GM12878 (cell line): ENCODE data around the gene USF1. TPM values are rescaled to one million over a fixed set of nuclear protein-coding genes. Genes with fewer than 3 reads are reported as not detected.

Experiments
- ATF7 ChIP-seq: fragments of 450-650 bp; IDR thresholded peaks from 2 replicates; pipeline ENCODE4 v1.6.1; 2016; ENCODE audit warnings: low read depth, mild to moderate bottlenecking
- BACH1 ChIP-seq: fragments of 450-650 bp; IDR thresholded peaks from 2 replicates; pipeline ENCODE4 v1.6.1; 2017; ENCODE audit warnings: mild to moderate bottlenecking, borderline replicate concordance
- BMI1 ChIP-seq: fragments of 450-650 bp; IDR thresholded peaks from 2 replicates; pipeline ENCODE4 v1.6.1; 2016; ENCODE audit warnings: mild to moderate bottlenecking, moderate library complexity, borderline replicate concordance
- CBX3 ChIP-seq: fragments of 200-600 bp; sonication (generic); IDR thresholded peaks from 2 replicates; pipeline ENCODE4 v1.6.1; 2016; ENCODE audit warnings: low read depth, borderline replicate concordance
- IRF4 ChIP-seq: IDR thresholded peaks from 2 replicates; pipeline ENCODE4 v1.6.1; 2011; ENCODE audit warnings: low read depth, low read length
- JUND ChIP-seq: IDR thresholded peaks from 2 replicates; pipeline ENCODE4 v1.6.1; 2012; ENCODE audit warnings: low read depth, mild to moderate bottlenecking, low read length, improper control_type of control experiment, moderate library complexity
- KAT2A ChIP-seq: conservative IDR thresholded peaks from 2 replicates; pipeline ENCODE4 v1.6.1; 2011; ENCODE audit warnings: low read depth, low read length; ENCODE audit not compliant: control insufficient read depth
- KLF5 ChIP-seq: fragments of 450-650 bp; IDR thresholded peaks from 2 replicates; pipeline ENCODE4 v1.6.1; 2014; ENCODE audit warnings: mild to moderate bottlenecking; ENCODE audit not compliant: partially characterized antibody
- MYB ChIP-seq: fragments of 150-350 bp; IDR thresholded peaks from 2 replicates; pipeline ENCODE4 v1.6.1; 2014; ENCODE audit warnings: mild to moderate bottlenecking, low read depth, low read length, borderline replicate concordance
- NFYB ChIP-seq: IDR thresholded peaks from 2 replicates; pipeline ENCODE4 v1.6.1; 2011; ENCODE audit warnings: low read depth, mild to moderate bottlenecking, low read length, improper control_type of control experiment, moderate library complexity; ENCODE audit not compliant: insufficient read depth
- PML ChIP-seq: IDR thresholded peaks from 2 replicates; pipeline ENCODE4 v1.6.1; 2012; ENCODE audit warnings: low read length, inconsistent platforms
- POLR2AphosphoS5 ChIP-seq: IDR thresholded peaks from 2 replicates; pipeline ENCODE4 v1.6.1; 2011; ENCODE audit warnings: mild to moderate bottlenecking, low read length, inconsistent platforms
- POU2F2 ChIP-seq: IDR thresholded peaks from 3 replicates; pipeline ENCODE4 v1.6.1; 2011; ENCODE audit warnings: low read depth, mild to moderate bottlenecking, low read length, borderline replicate concordance
- SMAD1 ChIP-seq: fragments of 450-650 bp; IDR thresholded peaks from 2 replicates; pipeline ENCODE4 v1.6.1; 2018; ENCODE audit warnings: mild to moderate bottlenecking, low read depth; ENCODE audit not compliant: partially characterized antibody
- STAT3 ChIP-seq: IDR thresholded peaks from 2 replicates; pipeline ENCODE4 v1.6.1; 2011; ENCODE audit warnings: low read depth, low read length, improper control_type of control experiment
- SUZ12 ChIP-seq: fragments of 200-600 bp; sonication (generic); IDR thresholded peaks from one replicate; pipeline ENCODE4 v1.6.1; 2018; ENCODE audit warnings: antibody characterized with exemption, mild to moderate bottlenecking; ENCODE audit not compliant: unreplicated experiment
- ZNF384 ChIP-seq: IDR thresholded peaks from 2 replicates; pipeline ENCODE4 v1.6.1; 2012; ENCODE audit warnings: low read depth, mild to moderate bottlenecking, low read length, improper control_type of control experiment, borderline replicate concordance
- polyA plus RNA-seq, 11 experiments: library from polyadenylated mRNA; depleted of rRNA in 4 of 11; unstranded in 6 of 11; stranded (reverse) in 5 of 11; fragments of >200 nt; fragmentation: Nextera tagmentation in 4 of 11; fragmentation: Illumina TruSeq in 1 of 11; extraction: Ambion mirVana in 4 of 11; extraction: Trizol in 1 of 11; gene quantifications; 1 replicate in 1 of 11; 2 replicates in 10 of 11; pipeline versions ENCODE4 v1.2.1 to v1.2.3, GENCODE V29; 2011 to 2016; ENCODE audit warnings: inconsistent platforms in 2 of 11, missing spikeins in 2 of 11, low read depth in 1 of 11
- total RNA-seq, 4 experiments: library from RNA; depleted of rRNA in 3 of 4; stranded (reverse); fragments of >200 nt in 3 of 4; fragmentation: Illumina TruSeq in 1 of 4; extraction: Trizol in 1 of 4; gene quantifications; 2 replicates each; pipeline versions ENCODE4 v1.2.1 to v1.2.3, GENCODE V29; 2013 to 2021
- TF ChIP-seq, protein P1 (sequence below): fragments of 450-650 bp; IDR thresholded peaks from 2 replicates; pipeline ENCODE4 v1.6.1; 2017; ENCODE audit warnings: low read depth, mild to moderate bottlenecking, moderate library complexity
- TF ChIP-seq, protein P2 (sequence below): fragments of 450-650 bp; IDR thresholded peaks from 2 replicates; pipeline ENCODE4 v1.6.1; 2017; ENCODE audit warnings: mild to moderate bottlenecking, low read depth, inconsistent platforms; ENCODE audit not compliant: poor library complexity, severe bottlenecking
- TF ChIP-seq, protein P3 (sequence below): IDR thresholded peaks from 2 replicates; pipeline ENCODE4 v1.6.1; 2011; ENCODE audit warnings: low read depth, low read length, improper control_type of control experiment, borderline replicate concordance
- TF ChIP-seq, protein P4 (sequence below): IDR thresholded peaks from 2 replicates; pipeline ENCODE4 v1.6.1; 2011; ENCODE audit warnings: borderline replicate concordance, low read depth, mild to moderate bottlenecking, moderate library complexity, low read length; ENCODE audit not compliant: insufficient read depth, poor library complexity, severe bottlenecking
- TF ChIP-seq, protein P5 (sequence below): fragments of 150-350 bp; IDR thresholded peaks from 2 replicates; pipeline ENCODE4 v1.6.1; 2014; ENCODE audit warnings: mild to moderate bottlenecking, low read depth, low read length

USF1 gene
- total and polyA plus RNA-seq, 10 of the 15 experiments (the other 5 are each of a cell fraction or from before 2014, with no cell fraction given): 9.4 to 92.1 (median 53.5) TPM

- TF ChIP-seq, protein P1, sequence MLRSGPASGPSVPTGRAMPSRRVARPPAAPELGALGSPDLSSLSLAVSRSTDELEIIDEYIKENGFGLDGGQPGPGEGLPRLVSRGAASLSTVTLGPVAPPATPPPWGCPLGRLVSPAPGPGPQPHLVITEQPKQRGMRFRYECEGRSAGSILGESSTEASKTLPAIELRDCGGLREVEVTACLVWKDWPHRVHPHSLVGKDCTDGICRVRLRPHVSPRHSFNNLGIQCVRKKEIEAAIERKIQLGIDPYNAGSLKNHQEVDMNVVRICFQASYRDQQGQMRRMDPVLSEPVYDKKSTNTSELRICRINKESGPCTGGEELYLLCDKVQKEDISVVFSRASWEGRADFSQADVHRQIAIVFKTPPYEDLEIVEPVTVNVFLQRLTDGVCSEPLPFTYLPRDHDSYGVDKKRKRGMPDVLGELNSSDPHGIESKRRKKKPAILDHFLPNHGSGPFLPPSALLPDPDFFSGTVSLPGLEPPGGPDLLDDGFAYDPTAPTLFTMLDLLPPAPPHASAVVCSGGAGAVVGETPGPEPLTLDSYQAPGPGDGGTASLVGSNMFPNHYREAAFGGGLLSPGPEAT: peak; percentile 64; the same call in 1 of the 2 replicates
- TF ChIP-seq KLF5: no peak
- no peak for TF ChIP-seq KAT2A
- TF ChIP-seq CBX3: no peak
- TF ChIP-seq POU2F2: peak; percentile 44; the same call in 2 of the 3 replicates
- no peak for TF ChIP-seq SUZ12
- TF ChIP-seq, protein P2, sequence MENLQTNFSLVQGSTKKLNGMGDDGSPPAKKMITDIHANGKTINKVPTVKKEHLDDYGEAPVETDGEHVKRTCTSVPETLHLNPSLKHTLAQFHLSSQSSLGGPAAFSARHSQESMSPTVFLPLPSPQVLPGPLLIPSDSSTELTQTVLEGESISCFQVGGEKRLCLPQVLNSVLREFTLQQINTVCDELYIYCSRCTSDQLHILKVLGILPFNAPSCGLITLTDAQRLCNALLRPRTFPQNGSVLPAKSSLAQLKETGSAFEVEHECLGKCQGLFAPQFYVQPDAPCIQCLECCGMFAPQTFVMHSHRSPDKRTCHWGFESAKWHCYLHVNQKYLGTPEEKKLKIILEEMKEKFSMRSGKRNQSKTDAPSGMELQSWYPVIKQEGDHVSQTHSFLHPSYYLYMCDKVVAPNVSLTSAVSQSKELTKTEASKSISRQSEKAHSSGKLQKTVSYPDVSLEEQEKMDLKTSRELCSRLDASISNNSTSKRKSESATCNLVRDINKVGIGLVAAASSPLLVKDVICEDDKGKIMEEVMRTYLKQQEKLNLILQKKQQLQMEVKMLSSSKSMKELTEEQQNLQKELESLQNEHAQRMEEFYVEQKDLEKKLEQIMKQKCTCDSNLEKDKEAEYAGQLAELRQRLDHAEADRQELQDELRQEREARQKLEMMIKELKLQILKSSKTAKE: no peak
- TF ChIP-seq STAT3: no peak
- no peak for TF ChIP-seq IRF4
- peak; percentile 54; the same call in 1 of the 2 replicates for TF ChIP-seq PML
- no peak for TF ChIP-seq JUND
- no peak for TF ChIP-seq BACH1
- no peak for TF ChIP-seq NFYB
- no peak for TF ChIP-seq MYB
- peak; percentile 93 for TF ChIP-seq POLR2AphosphoS5
- 0 out of 2 replicates have a peak, but pooled peaks have one; percentile 34 for TF ChIP-seq BMI1
- TF ChIP-seq, protein P3, sequence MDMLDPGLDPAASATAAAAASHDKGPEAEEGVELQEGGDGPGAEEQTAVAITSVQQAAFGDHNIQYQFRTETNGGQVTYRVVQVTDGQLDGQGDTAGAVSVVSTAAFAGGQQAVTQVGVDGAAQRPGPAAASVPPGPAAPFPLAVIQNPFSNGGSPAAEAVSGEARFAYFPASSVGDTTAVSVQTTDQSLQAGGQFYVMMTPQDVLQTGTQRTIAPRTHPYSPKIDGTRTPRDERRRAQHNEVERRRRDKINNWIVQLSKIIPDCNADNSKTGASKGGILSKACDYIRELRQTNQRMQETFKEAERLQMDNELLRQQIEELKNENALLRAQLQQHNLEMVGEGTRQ: no peak
- peak; percentile 46 for TF ChIP-seq ATF7
- TF ChIP-seq, protein P4, sequence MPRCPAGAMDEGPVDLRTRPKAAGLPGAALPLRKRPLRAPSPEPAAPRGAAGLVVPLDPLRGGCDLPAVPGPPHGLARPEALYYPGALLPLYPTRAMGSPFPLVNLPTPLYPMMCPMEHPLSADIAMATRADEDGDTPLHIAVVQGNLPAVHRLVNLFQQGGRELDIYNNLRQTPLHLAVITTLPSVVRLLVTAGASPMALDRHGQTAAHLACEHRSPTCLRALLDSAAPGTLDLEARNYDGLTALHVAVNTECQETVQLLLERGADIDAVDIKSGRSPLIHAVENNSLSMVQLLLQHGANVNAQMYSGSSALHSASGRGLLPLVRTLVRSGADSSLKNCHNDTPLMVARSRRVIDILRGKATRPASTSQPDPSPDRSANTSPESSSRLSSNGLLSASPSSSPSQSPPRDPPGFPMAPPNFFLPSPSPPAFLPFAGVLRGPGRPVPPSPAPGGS: no peak
- no peak for TF ChIP-seq ZNF384
- peak; percentile 35 for TF ChIP-seq SMAD1
- TF ChIP-seq, protein P5, sequence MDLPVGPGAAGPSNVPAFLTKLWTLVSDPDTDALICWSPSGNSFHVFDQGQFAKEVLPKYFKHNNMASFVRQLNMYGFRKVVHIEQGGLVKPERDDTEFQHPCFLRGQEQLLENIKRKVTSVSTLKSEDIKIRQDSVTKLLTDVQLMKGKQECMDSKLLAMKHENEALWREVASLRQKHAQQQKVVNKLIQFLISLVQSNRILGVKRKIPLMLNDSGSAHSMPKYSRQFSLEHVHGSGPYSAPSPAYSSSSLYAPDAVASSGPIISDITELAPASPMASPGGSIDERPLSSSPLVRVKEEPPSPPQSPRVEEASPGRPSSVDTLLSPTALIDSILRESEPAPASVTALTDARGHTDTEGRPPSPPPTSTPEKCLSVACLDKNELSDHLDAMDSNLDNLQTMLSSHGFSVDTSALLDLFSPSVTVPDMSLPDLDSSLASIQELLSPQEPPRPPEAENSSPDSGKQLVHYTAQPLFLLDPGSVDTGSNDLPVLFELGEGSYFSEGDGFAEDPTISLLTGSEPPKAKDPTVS: no peak
Measured at GRCh38 chr1:161068306-161069234, 22.8 kb upstream of the USF1 start (continued).
